Stimulated activated CD4-positive, alpha-beta T cell treated with anti-CD3 and anti-CD28 coated beads, Interleukin-15, amount 100 ng/mL, for 1 hour (primary cell): Measurements from ENCODE around the gene SERPINA4.

Experiments used
- DNase-seq, 2 donors: peaks; one replicate each; pipeline ENCODE4 v3.0.0-alpha.2; 2020; ENCODE audit warnings: low read depth in 1 of 2, low spot score in 1 of 2

Gene SERPINA4

DNA sequence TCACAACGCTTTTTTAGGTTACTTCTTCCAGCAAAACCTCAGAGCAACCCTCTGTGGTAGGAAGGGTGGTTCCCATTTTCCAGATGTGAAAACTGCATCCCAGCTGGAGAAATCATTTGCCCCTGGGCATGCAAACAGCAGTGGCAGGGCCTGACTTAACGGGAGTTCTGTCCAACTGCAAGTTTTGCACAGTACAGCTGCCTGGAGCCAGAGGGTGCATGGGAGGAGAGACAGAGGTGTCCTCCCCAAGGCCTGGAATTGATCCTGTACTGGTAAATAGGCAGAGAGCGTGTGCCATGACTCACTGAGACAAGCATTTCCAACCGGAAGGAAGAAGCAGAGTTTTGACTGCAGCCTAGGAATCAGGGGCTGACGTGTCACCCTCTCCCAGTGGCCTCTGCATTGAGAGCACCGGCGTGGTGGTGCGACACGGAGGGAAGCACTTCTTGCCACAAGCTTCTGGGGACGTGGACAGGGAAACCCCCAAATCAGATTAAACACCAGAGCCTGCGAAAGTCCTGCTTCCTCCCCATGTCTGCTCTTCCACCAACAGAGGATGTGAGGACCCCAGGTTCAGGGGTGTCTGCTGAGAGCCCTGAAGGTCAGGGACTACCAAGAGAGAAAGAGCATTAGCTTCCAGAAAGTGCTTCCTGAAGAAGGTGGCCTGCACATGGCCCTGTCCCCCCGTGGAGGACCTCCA is 19.0 kb upstream of the SERPINA4 start:
- DNase-seq: no peak

GRCh38 chr14:94542811-94543440 is 18.3 kb upstream of the SERPINA4 start:
- no peak for DNase-seq

DNA sequence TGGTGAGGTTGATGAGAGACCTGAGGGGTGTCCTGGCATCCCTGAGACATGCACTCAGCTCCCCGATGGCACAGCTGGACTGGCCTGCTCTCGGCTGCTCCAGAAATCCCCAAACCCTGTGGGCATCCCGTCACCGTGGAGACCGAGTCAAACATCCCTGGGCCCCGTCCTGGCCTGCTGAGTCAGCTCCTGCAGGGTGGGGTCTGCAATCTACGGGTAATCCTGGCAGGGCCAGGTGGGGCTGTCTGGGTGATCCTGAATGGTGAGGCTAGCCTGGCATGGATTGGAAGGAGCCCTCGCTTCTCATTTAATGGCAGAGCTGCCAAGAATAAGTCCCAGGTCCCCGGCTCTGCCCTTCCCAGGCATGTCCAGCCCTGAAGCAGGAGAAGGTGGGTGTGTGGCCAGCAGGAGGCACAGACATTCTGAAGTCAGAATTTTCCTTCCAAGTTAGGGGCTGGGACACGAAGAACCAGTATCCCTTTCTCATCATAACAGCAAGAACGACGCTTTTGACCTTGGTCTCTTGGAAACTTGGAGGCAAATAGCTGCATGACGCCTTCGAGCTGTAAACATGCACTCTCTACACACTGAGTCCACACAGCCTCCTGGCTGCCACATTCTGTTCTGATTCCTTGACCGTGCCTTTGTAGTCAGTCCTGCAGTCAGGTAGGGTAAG is 17.7 kb upstream of the SERPINA4 start:
- no peak for DNase-seq

GRCh38 chr14:94544726-94545125 is 16.5 kb upstream of the SERPINA4 start:
- DNase-seq: no peak

- no peak for DNase-seq
Observed at GRCh38 chr14:94545131-94545841, 16.0 kb upstream of the SERPINA4 start.

- no peak for DNase-seq
Observed at GRCh38 chr14:94547151-94547680, 14.0 kb upstream of the SERPINA4 start.

GRCh38 chr14:94547726-94548125 is 13.5 kb upstream of the SERPINA4 start:
- DNase-seq: no peak

- DNase-seq: no peak
Observed at GRCh38 chr14:94548131-94548998, 12.9 kb upstream of the SERPINA4 start.

- peak; percentile 6 to 44 for DNase-seq
Observed at GRCh38 chr14:94548999-94549985, 11.9 kb upstream of the SERPINA4 start.

DNA sequence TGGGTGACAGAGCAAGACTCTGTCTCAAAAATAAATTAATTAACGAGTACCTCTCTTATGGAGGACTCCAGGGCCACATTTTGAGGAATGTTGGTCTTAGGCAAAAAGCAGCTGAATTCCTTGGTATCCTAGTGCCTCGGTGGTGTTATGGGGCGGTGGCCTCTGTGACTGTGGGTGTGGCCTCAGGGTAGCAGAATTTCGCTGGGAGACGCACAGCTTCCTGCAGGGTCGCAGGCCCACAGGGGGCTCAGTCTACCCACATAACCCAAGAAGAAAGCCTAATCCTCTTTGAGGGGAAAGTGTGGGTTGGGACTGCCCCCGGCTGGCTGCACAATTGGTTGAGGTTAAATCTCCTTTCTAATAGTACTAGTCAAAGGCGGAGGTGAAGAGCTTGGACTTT is 11.2 kb upstream of the SERPINA4 start:
- DNase-seq: no peak

GRCh38 chr14:94555991-94556390 is 5.3 kb upstream of the SERPINA4 start:
- no peak for DNase-seq

DNA sequence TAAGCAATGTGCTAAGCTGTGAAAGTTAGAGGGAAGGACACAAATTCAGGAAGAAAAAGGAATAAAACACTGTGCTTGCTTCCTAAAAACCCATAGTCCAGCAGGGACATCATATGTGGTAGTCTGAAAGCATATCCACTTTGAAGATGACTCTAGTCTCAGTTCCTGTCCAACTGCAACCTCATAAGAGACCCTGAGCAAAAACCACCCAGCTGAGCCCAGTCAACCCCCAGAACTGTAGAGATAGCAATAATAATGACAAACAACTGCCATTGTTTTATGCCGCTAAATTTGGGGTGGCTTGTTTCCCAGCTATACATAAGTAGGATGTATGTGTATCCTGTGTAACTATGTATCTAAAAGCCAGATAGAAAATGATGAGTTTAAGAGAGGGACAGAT is 3.9 kb upstream of the SERPINA4 start:
- no peak for DNase-seq

DNA sequence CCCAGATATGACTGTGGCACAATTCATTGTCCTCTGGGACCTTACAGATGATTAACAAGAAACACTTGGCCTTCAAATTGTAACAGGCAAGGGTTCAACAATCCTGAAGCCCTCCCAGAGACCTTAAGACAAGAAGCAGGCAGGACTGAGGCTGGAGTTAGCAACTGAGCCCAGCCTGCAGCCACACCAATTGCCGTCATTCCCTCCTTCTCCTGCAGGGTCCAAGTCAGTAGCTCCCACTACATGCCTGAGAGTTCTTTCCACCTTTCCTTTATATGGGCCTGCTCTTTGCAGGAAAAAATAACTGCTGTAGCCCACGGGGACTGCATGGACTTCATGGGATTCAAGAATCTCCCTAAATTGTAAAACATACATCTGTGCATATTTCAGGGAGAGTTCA is 2.4 kb upstream of the SERPINA4 start:
- no peak for DNase-seq

- DNase-seq: no peak
Observed at GRCh38 chr14:94559638-94560290, 1.5 kb upstream of the SERPINA4 start.

GRCh38 chr14:94560291-94560665 is 964 bp upstream of the SERPINA4 start:
- DNase-seq: no peak

DNA sequence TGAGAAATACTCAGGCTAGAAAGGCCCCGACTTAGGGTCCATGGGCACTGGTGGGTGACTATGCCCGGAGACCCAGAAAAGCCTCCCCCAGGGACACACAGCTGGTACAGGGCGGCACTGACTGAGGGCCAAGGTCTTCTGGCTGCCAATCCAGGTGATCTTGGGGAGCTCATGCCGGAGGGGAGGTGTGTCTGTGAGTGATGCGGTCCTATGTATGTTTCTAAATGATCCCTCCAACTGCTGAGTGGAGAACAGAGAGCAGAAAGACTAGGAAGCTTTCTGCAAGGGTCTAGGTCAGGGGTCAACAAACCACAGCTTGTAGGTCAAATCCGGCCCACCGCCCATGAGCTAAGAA is 391 bp downstream of the SERPINA4 start:
- DNase-seq: no peak

DNA sequence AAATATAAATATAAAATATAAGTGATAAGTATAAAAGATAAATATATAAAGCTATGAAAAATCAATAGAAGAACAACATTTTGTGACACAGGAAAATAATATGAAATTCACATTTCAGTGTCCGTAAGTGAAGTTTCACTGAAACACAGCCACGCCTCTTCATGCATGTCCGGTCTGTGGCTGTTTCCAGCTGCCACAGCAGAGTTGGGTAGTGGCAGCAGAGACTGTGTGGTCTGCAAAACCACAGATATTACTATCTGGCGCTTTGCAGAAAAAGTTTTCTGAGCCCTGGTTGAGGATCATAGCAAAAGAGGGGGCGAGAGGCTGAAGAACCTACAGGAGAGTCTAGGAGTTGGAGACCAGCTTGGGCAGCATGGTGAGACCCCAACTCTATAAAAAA is 780 bp downstream of the SERPINA4 start:
- no peak for DNase-seq

GRCh38 chr14:94562941-94563883 is 2.0 kb downstream of the SERPINA4 start:
- no peak for DNase-seq
